IPS DF 4.7 (cell line): ENCODE measurements around the gene EIF2S1.
"Not testable (repeated sequence)": the region's sequence is repeated elsewhere in the genome, so short reads cannot be mapped to it uniquely, and the experiment has no call there.

Experiments
- DNase-seq: peaks from one replicate; pipeline ENCODE4 v3.0.0-alpha.2; 2013; ENCODE audit warnings: low spot score; ENCODE audit errors: extremely low read depth

The EIF2S1 gene

GRCh38 chr14:67410313-67410712 is 50.2 kb downstream of the EIF2S1 start:
- DNase-seq: no peak

- DNase-seq: no peak
Observed at GRCh38 chr14:67411370-67411769, 51.2 kb downstream of the EIF2S1 start.

GRCh38 chr14:67411820-67412421 is 51.8 kb downstream of the EIF2S1 start, which contains the start of gene PLEK2:
PLEK2 (minus strand) TSS chr14:67412165; CDS start chr14:67412059, 106 bp downstream.
- no peak for DNase-seq

DNA sequence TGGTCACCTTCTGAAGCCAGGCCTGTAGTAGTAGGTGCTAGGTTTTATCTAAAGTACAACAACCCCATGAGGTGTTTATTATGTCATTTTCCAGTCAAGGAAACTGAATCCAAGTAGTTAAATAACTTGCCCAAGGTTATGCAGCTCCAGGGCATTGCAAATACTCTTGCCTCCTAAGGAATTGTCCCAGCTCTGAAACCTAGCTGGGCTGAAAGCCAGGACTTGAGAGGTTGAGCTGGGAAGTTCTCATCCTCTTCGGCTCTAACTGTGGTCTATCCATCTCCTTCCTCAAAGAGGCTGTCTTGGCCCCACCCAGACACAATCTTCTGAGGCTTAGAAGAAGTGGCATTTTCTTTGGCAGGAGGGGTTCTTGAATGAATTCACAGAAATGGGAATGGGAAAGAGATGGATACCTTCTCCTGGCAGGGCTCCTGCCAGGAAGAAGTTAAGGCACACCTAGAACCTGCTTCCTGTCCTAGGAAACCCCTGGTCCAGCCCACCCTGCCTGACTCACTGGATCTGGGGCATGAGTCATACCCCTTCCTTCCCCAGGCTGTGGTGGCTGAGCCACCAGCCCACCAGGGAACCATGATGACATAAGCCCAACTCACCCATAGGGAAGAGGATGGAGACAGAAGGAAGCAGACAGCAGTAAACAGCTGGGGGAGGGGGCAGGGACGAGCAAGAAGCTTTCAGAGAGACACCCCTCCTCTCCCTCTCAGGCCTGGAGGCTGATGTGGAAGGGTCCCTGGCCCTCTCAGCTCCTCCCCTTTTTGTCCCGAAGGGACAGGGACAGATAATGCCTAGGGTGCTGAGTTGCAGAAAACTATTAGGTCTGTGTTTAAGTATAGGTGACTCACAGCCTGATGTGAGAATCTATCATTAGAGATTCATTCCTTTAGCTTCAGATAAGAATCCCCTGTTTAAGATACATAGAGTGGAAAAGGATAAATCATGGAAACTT is 54.0 kb downstream of the EIF2S1 start:
- DNase-seq: no peak

DNA sequence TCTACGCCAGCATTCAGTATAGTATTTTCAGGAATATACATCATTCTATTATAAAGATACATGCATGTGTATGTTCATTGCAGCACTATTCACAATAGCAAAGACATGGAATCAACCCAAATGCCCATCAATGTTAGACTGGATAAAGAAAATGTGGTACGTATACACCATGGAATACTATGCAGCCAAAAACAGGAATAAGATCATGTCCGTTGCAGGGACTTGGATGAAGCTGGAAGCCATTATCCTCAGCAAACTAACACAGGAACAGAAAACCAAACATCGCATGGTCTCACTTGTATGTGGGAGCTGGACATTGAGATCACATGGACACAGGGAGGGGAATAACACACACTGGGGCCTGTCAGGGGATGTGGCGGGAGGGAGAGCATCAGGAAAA is 55.5 kb downstream of the EIF2S1 start:
- not testable (repeated sequence) for DNase-seq

DNA sequence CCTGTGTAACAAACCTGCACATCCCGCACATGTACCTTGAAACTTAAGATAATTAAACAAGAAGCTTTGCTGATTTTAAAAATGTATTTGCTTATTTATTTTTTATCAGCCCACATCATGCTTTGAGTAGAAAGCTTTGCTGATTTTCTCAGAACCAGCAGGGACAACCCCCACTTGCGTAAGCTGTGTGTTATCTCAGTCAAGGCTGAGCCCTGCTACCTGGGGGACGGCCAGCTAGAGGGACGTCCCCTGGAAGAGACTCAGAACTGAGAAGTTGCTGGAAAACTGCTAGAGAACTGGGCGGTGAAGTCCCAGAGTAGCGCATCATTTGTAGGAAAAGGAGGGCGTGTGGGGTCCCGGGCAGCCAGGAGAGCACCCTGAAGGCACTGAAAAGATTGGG is 56.0 kb downstream of the EIF2S1 start:
- no peak for DNase-seq

DNA sequence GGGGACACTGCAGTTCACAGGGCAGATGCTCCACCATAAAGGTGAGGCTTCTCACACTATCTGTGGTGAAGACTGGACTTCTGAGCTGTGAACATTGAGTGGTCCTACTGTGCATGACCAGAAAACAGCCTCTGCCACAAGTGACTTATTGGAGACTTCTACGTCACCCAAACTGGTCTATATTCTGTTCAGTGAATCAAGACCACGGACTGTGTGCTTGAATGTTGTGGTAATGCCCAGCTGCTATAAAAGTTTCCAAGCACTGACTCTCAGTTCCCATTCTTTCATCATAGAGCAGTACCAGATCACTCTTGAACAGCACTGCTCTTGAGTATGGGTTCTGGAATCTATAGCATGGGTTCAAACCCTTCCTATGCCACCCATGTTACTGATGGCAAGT is 56.7 kb downstream of the EIF2S1 start:
- no peak for DNase-seq

GRCh38 chr14:67417633-67418032 is 57.5 kb downstream of the EIF2S1 start:
- DNase-seq: no peak

DNA sequence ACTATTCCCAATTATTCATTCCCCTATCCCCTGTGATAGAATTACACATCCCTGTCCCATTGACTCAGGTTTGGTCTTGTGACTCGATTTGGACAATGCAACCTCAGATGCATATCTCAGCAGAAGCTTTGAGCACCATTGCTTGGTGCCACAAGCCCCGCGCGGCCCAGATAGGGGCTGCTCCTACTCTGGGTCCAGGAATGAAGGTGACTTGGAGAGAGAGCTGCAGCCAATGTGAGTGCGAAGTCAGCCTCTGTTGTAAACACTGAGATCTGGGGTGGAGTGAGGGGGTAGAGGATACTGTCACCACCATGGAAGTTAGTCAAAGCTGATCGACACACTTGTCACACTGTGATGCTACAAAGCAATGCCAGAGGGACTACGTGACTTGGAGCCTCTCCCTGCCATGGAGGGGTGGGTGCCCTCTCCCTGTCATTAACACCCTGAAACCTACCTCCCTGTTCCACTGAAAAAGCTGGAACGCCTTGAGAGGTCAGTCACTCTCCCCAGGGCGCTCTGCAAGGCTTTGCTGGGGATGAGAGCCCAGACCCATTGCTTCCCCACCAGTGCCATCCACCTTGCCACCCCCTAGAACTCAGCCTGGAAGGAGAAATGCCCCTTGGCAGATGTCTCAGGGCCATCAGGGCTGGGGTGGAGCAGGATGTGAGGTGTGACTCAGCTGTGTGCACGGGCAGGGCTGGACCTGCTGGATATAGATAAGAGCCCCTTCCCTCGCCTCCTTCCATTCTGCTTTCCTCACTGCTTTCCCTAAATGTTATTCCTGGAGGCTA is 58.5 kb downstream of the EIF2S1 start:
- DNase-seq: no peak

DNA sequence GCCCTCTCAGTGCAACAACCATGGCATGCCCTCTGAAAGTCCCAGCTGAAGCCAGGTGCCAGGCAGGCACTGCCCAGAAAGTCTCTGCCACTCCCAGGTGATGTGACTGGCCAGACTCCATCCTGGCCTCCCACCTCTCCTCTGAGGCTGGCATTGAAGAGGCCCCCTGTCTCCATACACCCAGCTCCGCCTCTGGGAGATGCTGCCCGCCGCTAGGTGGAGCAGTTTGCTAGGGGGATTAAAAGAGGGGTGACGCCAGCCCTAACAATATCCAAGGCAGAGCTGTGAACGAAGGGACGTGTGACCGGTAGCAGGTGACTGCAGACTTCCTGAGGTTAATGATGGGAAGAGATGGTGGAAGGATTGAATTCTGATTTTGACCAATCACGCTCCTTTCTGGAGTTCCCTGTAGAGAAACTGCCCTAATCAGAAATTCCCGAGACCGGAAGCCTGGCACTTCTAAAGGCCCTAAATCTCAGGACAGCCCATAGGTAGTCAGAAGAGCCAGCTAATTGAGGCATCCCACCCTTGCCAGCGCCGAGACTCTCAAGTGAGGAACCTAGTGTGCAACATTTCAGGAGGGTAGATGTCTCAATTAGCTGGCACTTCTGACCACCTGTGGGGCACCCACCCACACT is 60.1 kb downstream of the EIF2S1 start:
- DNase-seq: no peak

DNA sequence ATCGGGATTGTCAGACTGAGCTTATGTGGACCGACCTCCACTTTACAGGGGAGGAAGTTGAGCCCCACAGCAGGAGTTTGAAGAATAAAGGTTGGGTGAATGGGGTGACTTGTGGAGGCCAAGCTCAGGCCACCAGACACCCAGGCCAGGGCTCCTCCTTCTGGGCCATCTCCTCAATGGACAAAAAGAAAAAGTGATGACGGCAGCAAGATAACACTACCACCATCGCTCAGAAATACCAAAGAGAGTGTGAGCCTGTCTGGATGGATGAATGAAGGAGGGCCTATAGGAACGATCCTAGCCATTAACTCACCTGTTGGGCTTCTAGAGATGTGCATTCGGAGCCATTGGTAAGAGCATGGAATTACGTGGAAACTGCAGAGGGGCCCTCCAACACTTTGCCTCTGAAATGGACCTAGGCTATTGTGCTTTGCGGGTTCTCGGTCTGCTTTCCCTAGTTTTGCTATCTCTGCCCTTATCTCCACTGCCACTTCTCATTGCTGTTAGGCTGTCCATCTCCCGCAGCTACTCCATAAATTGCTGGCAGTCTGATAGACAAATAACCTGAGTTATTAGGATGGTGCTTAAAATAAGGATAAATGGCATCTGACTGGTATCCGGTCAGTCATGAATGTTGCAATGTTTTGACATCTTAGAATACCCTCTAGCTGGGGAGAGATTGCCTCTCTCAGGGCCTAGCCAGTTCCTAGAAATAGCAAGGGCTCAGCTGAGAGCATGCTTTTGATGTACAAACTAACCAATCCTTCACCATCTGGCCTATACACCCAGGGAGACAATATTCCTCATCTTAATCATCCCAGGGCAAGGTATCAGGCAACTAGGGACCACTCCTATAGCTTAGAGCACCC is 61.5 kb downstream of the EIF2S1 start:
- DNase-seq: no peak

DNA sequence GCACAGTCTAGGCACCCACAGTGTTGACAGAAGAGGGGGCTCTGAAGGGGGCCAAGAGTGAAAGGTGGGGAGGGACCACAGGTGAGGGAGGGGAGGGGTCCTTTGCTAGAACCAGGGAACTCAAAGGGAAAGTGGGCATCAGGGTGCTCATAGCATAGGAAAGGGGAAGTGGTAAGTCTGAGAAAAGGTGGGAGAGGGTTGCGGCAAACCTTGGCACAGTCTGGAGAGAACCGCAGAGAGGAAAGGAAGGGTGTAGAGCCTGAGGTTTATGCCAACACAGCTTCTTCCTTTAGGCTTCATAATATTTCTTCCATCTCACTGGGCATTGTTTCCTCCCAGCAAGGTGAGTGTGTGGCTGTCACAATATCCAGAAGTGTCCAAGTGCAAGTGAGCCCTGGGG is 63.3 kb downstream of the EIF2S1 start:
- no peak for DNase-seq

DNA sequence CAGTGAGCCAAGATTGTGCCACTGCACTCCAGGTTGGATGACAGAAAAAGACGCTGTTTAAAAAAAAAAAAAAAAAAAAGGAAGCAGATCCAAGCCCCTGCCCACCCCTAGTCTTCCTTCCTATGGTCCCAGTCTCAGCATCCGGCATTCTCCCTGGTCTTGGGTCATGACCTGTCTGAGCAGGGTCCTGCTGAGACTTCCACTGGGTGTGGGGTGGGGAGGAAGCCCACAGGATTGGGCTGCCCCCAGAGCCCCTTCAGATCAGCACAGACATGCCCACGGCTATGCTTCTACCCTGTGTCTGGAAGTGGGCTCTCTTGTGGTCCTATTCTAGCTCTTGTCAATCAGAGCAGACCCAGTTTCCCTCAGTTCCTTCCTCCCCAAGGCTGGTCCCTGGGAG is 64.4 kb downstream of the EIF2S1 start:
- no peak for DNase-seq

DNA sequence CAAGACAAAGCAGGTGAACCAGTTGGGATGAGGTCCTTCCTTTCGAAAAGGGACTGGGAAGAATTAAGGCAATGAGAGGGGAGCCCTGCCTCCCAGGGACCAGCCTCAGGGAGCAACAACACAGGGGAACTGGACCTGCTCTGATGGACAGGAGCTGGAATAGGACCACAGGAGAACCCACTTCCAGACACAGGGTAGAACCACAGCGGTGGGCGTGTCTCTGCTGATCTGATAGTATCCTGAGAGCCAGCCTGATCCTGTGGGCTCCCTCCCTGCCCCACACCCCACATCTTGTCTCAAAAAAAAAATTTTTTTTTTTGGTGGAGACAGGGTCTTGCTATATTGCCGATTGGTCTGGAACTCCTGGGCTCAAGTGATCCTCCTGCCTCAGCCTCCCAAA is 65.5 kb downstream of the EIF2S1 start:
- no peak for DNase-seq

DNA sequence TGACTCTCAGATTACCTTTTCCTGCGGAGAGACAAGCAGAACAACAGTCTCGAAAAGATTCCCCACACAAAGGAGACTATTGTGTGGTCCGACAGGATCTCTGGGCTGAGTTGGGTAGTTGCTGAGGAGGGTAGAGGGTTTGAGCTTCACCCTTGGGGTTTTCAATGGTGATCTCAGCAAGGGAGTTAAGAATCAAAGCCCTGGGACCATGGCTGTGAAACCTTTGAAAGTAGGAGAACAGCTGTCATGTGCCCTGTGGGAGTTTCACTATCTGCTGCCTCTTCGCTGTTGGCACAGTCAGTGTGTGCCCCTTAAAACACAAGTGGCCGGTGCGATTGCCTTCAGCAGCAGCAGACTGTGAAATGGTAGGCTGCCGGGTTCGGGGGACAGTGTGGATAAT is 66.0 kb downstream of the EIF2S1 start:
- DNase-seq: no peak

DNA sequence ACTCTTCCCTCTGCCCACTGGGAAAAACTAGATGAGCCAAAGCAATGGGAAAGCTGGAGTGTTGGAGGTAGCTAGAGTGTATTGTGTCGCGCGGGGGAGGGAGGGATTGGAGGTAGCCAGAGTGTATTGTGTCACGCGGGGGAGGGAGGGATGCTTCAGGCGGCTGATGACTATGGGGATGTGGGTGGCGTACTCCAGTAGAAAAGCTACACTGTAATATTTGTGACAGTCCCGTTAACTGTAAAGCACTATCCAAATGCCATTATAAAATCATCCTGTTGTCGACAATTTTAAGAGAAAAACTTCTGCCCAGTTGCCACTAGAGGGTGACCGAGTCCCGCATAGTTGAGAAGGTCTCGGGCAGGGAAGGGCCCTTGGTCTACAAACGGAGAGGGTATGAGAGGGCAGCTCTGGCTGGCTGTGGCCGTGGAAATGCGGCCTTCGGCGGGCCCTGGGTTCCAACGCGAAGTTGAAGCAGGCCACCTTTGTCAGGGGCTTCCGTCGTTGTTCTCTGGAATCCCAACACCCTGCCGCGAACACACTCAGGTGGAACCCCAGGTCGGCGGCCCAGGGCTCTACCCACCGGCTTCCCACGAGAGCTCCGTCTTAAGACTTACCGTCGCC is 67.0 kb downstream of the EIF2S1 start:
- DNase-seq: peak; percentile 69

- no peak for DNase-seq
Observed at GRCh38 chr14:67428501-67429031, 68.4 kb downstream of the EIF2S1 start.

DNA sequence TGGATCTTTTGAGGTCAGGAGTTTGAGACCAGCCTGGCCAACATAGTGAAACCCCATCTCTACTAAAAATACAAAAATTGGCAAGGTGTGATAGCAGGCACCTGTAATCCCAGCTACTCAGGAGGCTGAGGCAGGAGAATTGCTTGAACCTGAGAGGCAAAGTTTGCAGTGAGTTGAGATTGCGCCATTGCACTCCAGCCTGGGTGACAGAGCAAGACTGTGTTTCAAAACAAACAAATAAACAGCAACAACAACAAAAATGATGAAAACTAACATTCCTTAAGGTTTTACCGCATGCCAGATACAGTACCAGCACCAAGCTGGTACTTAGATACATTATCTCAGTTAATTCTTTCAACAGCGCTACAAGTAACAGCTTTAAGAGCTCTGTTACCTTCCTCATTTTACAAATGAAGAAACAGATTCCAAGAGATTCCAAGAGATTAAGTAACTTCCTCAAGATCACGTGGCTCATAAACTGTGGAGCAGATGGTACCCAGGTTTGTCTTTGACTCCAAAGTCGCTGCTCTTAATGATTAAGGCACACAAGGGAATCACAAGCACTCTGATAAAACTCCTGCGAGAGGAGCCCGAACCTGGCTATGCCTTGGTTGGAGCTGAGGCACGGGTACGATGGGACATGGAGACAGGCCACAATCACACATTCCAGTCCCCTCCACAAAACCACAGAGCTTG is 69.5 kb downstream of the EIF2S1 start:
- DNase-seq: no peak

DNA sequence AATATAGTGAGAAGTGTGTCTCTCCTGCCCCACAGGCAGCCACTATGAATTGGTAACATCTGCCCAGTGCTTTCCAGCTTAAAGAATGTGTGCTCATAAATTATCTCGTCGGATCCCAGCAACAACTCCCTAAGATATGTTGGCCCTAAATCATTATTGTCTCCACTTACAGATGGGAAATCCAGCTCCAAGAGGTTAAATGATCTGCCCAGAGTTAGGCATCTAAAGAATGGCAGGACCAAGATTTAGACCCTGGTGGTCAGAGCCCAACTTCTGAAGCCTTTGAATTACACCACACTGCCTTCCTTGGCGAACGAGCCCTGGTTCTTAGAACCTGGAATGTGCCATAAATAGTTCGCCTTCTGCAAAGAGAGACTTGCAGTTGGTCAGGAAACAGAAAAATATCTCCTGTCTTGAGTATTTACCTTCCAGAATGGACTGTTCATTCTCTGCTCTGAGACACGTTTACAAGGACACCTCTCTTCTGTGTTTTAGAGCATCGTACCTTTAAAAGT is 72.0 kb downstream of the EIF2S1 start:
- no peak for DNase-seq
